SK-N-SH treated with all-trans-retinoic acid at 6 μM for 48 hours (cell line): ENCODE measurements around the gene KCNIP4.

Experiments used
- ATAC-seq: fragments of 200-7000 bp; cut with Tn5 transposase; 3 replicates; pipeline ENCODE4 v1.9.1; 2020; ENCODE audit warnings: mild to moderate bottlenecking, moderate library complexity
- ARNTL ChIP-seq: fragments of 450-650 bp; formaldehyde crosslinking; IDR thresholded peaks from 2 replicates; pipeline ENCODE4 v1.5.0; 2020; ENCODE audit warnings: low read depth, mild to moderate bottlenecking, moderate library complexity, borderline replicate concordance
- BACH2 ChIP-seq: fragments of 250-450 bp; sonication (Bioruptor Pico); IDR thresholded peaks from 2 replicates; pipeline ENCODE4 v1.9.0; 2021; ENCODE audit warnings: mild to moderate bottlenecking, borderline replicate concordance
- CSDC2 ChIP-seq: fragments of 250-450 bp; sonication (Bioruptor Pico); IDR thresholded peaks from 2 replicates; pipeline ENCODE4 v1.5.0; 2020; ENCODE audit warnings: mild to moderate bottlenecking, moderate library complexity
- ESRRG ChIP-seq: fragments of 250-450 bp; sonication (Bioruptor Pico); IDR thresholded peaks from 2 replicates; pipeline ENCODE4 v1.6.1; 2021; ENCODE audit warnings: mild to moderate bottlenecking
- GLIS3 ChIP-seq: fragments of 250-450 bp; sonication (Bioruptor Pico); IDR thresholded peaks from 2 replicates; pipeline ENCODE4 v1.5.0; 2020; ENCODE audit warnings: mild to moderate bottlenecking, moderate library complexity
- OSR1 ChIP-seq: fragments of 250-450 bp; sonication (Bioruptor Pico); IDR thresholded peaks from 2 replicates; pipeline ENCODE4 v1.8.0; 2022; ENCODE audit warnings: moderate library complexity, mild to moderate bottlenecking, inconsistent platforms
- PPARA ChIP-seq: fragments of 250-450 bp; sonication (Bioruptor Pico); IDR thresholded peaks from 2 replicates; pipeline ENCODE4 v1.5.0; 2020; ENCODE audit warnings: mild to moderate bottlenecking, borderline replicate concordance
- SNAI2 ChIP-seq: fragments of 250-450 bp; sonication (Bioruptor Pico); IDR thresholded peaks from 2 replicates; pipeline ENCODE4 v1.5.0; 2020; ENCODE audit warnings: mild to moderate bottlenecking, moderate library complexity
- TCF4 ChIP-seq: fragments of 250-450 bp; sonication (Bioruptor Pico); IDR thresholded peaks from 2 replicates; pipeline ENCODE4 v1.8.0; 2021; ENCODE audit warnings: mild to moderate bottlenecking, moderate library complexity, borderline replicate concordance
- TOX ChIP-seq: fragments of 250-450 bp; sonication (Bioruptor Pico); IDR thresholded peaks from 2 replicates; pipeline ENCODE4 v1.8.0; 2021; ENCODE audit warnings: mild to moderate bottlenecking, moderate library complexity, borderline replicate concordance
- ZC3H10 ChIP-seq: fragments of 250-450 bp; sonication (Bioruptor Pico); IDR thresholded peaks from 2 replicates; pipeline ENCODE4 v1.5.1; 2021; ENCODE audit warnings: mild to moderate bottlenecking, moderate library complexity
- ZFP3 ChIP-seq: fragments of 250-450 bp; sonication (Bioruptor Pico); IDR thresholded peaks from 2 replicates; pipeline ENCODE4 v1.5.0; 2020; ENCODE audit warnings: mild to moderate bottlenecking, moderate library complexity
- ZFP30 ChIP-seq: fragments of 450-650 bp; formaldehyde crosslinking; IDR thresholded peaks from 2 replicates; pipeline ENCODE4 v1.5.0; 2022; ENCODE audit warnings: mild to moderate bottlenecking, moderate library complexity
- ZNF565 ChIP-seq: fragments of 450-650 bp; formaldehyde crosslinking; conservative IDR thresholded peaks from 2 replicates; pipeline ENCODE4 v1.5.0; 2020; ENCODE audit warnings: low read depth, mild to moderate bottlenecking, moderate library complexity
- ZNF70 ChIP-seq: fragments of 450-650 bp; formaldehyde crosslinking; IDR thresholded peaks from 2 replicates; pipeline ENCODE4 v1.5.0; 2020; ENCODE audit warnings: mild to moderate bottlenecking, moderate library complexity
- ZNF8 ChIP-seq: fragments of 450-650 bp; formaldehyde crosslinking; IDR thresholded peaks from 2 replicates; pipeline ENCODE4 v1.5.0; 2020; ENCODE audit warnings: mild to moderate bottlenecking, moderate library complexity
- TF ChIP-seq, protein P1 (sequence below): fragments of 250-450 bp; sonication (Bioruptor Pico); IDR thresholded peaks from 2 replicates; pipeline ENCODE4 v1.5.1; 2021; ENCODE audit warnings: mild to moderate bottlenecking, moderate library complexity
- TF ChIP-seq, protein P2 (sequence below): fragments of 250-450 bp; sonication (Bioruptor Pico); IDR thresholded peaks from 2 replicates; pipeline ENCODE4 v1.5.1; 2020; ENCODE audit warnings: low read depth, mild to moderate bottlenecking, moderate library complexity
- TF ChIP-seq, protein P3 (sequence below): fragments of 250-450 bp; sonication (Bioruptor Pico); IDR thresholded peaks from 2 replicates; pipeline ENCODE4 v1.5.0; 2020; ENCODE audit warnings: mild to moderate bottlenecking, moderate library complexity
- TF ChIP-seq, protein P4 (sequence below): fragments of 250-450 bp; sonication (Bioruptor Pico); IDR thresholded peaks from 2 replicates; pipeline ENCODE4 v1.8.0; 2021; ENCODE audit warnings: low read depth, mild to moderate bottlenecking, moderate library complexity, borderline replicate concordance
- TF ChIP-seq, protein P5 (sequence below): fragments of 250-450 bp; sonication (Bioruptor Pico); IDR thresholded peaks from 2 replicates; pipeline ENCODE4 v1.8.0; 2020; ENCODE audit warnings: mild to moderate bottlenecking, moderate library complexity, borderline replicate concordance

Gene KCNIP4

DNA sequence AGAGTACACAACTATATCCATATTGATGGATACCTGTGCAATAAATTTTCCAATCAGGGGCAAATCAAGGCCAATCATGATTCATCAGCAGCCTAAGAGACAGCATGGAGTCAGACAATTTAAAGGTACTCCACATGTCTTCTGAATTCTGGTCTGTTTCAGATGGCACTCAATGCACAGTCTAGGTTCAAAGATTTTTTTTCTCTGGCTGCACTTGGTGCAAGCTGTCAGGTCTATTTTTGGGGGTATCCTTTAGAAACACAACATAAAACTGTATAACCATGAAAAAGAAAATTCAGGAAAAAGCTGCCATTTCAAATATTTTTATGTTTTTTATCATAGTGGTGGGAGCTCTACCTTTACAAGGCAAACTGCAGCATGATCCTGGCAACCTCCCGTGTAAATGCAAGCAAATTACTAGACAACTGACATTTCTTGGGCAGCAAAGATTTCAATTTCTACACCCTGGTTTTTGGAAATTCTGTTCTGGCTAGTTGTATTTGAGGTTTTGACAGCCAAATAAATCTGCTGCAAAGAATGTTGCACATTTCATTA is 310.3 kb downstream of the KCNIP4 start:
- TF ChIP-seq, protein P1, sequence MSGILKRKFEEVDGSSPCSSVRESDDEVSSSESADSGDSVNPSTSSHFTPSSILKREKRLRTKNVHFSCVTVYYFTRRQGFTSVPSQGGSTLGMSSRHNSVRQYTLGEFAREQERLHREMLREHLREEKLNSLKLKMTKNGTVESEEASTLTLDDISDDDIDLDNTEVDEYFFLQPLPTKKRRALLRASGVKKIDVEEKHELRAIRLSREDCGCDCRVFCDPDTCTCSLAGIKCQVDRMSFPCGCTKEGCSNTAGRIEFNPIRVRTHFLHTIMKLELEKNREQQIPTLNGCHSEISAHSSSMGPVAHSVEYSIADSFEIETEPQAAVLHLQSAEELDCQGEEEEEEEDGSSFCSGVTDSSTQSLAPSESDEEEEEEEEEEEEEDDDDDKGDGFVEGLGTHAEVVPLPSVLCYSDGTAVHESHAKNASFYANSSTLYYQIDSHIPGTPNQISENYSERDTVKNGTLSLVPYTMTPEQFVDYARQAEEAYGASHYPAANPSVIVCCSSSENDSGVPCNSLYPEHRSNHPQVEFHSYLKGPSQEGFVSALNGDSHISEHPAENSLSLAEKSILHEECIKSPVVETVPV = no peak
- no peak for TF ChIP-seq ZNF8 (CRISPR knock-in tag)
- no peak for TF ChIP-seq ZFP30
- no peak for TF ChIP-seq TOX (CRISPR knock-in tag)
- TF ChIP-seq, protein P2, sequence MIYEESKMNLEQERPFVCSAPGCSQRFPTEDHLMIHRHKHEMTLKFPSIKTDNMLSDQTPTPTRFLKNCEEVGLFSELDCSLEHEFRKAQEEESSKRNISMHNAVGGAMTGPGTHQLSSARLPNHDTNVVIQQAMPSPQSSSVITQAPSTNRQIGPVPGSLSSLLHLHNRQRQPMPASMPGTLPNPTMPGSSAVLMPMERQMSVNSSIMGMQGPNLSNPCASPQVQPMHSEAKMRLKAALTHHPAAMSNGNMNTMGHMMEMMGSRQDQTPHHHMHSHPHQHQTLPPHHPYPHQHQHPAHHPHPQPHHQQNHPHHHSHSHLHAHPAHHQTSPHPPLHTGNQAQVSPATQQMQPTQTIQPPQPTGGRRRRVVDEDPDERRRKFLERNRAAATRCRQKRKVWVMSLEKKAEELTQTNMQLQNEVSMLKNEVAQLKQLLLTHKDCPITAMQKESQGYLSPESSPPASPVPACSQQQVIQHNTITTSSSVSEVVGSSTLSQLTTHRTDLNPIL = no peak
- TF ChIP-seq OSR1 (CRISPR knock-in tag) = no peak
- no peak for TF ChIP-seq ESRRG (CRISPR knock-in tag)
- TF ChIP-seq ZNF70 (CRISPR knock-in tag) = no peak
- TF ChIP-seq, protein P3, sequence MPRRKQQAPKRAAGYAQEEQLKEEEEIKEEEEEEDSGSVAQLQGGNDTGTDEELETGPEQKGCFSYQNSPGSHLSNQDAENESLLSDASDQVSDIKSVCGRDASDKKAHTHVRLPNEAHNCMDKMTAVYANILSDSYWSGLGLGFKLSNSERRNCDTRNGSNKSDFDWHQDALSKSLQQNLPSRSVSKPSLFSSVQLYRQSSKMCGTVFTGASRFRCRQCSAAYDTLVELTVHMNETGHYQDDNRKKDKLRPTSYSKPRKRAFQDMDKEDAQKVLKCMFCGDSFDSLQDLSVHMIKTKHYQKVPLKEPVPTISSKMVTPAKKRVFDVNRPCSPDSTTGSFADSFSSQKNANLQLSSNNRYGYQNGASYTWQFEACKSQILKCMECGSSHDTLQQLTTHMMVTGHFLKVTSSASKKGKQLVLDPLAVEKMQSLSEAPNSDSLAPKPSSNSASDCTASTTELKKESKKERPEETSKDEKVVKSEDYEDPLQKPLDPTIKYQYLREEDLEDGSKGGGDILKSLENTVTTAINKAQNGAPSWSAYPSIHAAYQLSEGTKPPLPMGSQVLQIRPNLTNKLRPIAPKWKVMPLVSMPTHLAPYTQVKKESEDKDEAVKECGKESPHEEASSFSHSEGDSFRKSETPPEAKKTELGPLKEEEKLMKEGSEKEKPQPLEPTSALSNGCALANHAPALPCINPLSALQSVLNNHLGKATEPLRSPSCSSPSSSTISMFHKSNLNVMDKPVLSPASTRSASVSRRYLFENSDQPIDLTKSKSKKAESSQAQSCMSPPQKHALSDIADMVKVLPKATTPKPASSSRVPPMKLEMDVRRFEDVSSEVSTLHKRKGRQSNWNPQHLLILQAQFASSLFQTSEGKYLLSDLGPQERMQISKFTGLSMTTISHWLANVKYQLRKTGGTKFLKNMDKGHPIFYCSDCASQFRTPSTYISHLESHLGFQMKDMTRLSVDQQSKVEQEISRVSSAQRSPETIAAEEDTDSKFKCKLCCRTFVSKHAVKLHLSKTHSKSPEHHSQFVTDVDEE (CRISPR knock-in tag) = no peak
- no peak for TF ChIP-seq SNAI2 (CRISPR knock-in tag)
- no peak for ATAC-seq

DNA sequence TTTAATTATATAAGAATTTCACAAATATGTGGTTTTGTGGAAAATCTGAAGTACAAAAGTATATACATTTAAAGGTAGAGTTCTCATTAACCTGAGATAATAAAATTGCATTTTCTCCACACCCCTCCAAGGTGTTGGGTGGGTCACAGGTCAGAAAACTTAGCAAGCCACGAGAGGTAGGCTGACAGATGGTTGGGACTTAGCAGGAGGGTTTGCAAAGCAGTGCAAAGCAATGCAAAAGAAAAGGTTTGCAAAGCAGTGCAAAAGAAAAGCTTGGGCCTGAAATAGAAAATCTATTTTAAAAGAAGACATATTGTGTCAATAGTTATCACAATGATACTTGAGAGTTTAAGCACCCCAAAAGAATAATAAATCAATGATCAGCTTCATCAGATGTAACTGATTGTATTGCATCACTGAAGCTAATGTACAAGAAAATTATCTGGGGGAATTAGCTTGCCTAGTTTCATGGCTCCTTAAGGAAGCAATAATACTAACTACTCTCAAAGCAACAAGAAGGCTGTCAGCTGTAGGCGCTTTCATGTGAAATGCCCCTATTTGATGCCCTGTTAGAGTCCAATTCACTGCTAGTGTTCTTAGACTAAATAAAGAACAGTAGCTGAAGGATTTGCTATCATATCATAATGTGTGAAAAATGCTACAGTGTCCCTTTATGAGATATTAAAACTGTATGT is 319.5 kb downstream of the KCNIP4 start:
- ATAC-seq = no peak
- TF ChIP-seq TOX (CRISPR knock-in tag) (no peak), BACH2 (CRISPR knock-in tag) (no peak), CSDC2 (CRISPR knock-in tag) (no peak), TCF4 (CRISPR knock-in tag) (no peak), ZNF70 (CRISPR knock-in tag) (no peak), ZNF565 (CRISPR knock-in tag) (no peak), ZFP30 (no peak), GLIS3 (CRISPR knock-in tag) (no peak), ZC3H10 (CRISPR knock-in tag) (no peak)
- TF ChIP-seq, protein P4, sequence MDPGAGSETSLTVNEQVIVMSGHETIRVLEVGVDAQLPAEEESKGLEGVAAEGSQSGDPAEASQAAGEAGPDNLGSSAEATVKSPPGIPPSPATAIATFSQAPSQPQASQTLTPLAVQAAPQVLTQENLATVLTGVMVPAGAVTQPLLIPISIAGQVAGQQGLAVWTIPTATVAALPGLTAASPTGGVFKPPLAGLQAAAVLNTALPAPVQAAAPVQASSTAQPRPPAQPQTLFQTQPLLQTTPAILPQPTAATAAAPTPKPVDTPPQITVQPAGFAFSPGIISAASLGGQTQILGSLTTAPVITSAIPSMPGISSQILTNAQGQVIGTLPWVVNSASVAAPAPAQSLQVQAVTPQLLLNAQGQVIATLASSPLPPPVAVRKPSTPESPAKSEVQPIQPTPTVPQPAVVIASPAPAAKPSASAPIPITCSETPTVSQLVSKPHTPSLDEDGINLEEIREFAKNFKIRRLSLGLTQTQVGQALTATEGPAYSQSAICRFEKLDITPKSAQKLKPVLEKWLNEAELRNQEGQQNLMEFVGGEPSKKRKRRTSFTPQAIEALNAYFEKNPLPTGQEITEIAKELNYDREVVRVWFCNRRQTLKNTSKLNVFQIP = no peak

DNA sequence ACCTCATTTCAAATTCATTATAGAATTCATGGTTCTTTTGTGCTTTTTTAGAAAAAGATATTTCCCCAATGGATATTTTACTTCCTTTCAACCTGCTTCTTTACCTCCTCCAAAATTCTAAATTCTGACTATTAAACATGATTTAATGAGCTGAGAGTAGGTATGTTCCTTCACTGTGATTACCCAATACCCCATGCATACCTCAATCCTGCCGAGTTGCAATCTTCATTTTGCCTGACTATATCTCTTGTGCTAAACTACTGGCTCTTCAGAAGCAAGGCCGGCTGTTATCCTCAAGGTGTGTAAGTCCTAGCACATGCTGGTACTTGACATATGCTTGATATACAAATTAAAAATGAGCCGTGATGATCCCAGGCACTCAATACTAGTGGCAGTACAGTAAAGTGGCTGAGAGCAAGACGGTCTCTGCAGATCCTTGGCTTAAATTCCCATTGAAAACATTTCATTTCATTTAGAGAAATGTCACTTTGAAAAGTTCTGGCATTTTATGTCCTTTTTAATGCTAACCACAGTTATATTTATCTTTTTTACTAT is 320.4 kb downstream of the KCNIP4 start:
- no peak for TF ChIP-seq BACH2 (CRISPR knock-in tag)
- ATAC-seq = no peak

DNA sequence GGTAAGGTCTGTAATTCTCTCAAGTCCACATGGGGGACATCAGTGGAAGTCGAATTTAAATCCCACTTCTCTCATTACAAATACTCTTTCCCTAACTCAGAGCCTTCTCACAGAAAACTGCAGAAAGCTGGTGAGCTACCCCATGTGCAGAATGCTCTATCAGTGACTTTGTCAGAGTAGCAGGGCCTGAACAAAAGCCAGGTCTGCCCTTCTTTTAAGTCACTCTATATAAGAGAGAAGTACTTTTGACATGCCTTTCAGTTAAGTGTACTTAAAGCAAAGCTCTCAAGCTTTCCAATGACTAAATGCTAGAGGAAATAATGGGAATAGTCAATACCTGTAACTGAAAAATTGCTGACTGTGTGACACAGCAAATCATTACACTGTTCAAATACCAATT is 323.1 kb downstream of the KCNIP4 start:
- no peak for ATAC-seq
- TF ChIP-seq ARNTL (CRISPR knock-in tag) = no peak
- TF ChIP-seq BACH2 (CRISPR knock-in tag) = no peak
- no peak for TF ChIP-seq ESRRG (CRISPR knock-in tag)
- TF ChIP-seq, protein P5, sequence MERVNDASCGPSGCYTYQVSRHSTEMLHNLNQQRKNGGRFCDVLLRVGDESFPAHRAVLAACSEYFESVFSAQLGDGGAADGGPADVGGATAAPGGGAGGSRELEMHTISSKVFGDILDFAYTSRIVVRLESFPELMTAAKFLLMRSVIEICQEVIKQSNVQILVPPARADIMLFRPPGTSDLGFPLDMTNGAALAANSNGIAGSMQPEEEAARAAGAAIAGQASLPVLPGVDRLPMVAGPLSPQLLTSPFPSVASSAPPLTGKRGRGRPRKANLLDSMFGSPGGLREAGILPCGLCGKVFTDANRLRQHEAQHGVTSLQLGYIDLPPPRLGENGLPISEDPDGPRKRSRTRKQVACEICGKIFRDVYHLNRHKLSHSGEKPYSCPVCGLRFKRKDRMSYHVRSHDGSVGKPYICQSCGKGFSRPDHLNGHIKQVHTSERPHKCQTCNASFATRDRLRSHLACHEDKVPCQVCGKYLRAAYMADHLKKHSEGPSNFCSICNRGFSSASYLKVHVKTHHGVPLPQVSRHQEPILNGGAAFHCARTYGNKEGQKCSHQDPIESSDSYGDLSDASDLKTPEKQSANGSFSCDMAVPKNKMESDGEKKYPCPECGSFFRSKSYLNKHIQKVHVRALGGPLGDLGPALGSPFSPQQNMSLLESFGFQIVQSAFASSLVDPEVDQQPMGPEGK (CRISPR knock-in tag) = no peak
- TF ChIP-seq, protein P3 (CRISPR knock-in tag) = no peak
- TF ChIP-seq ZNF8 (CRISPR knock-in tag) = no peak
- no peak for TF ChIP-seq ZNF565 (CRISPR knock-in tag)
- no peak for TF ChIP-seq PPARA (CRISPR knock-in tag)
- TF ChIP-seq, protein P1 = no peak
- no peak for TF ChIP-seq ZNF70 (CRISPR knock-in tag)
- TF ChIP-seq ZFP3 (CRISPR knock-in tag) = no peak
